Activated T-cell treated with anti-CD3 and anti-CD28 coated beads for 1 hour (primary cell): Measurements from ENCODE around the gene DUS1L.

ENCODE experiments used
- DNase-seq: peaks from one replicate; pipeline ENCODE4 v3.0.0-alpha.2; 2020; ENCODE audit warnings: low read depth

Gene DUS1L

DNA sequence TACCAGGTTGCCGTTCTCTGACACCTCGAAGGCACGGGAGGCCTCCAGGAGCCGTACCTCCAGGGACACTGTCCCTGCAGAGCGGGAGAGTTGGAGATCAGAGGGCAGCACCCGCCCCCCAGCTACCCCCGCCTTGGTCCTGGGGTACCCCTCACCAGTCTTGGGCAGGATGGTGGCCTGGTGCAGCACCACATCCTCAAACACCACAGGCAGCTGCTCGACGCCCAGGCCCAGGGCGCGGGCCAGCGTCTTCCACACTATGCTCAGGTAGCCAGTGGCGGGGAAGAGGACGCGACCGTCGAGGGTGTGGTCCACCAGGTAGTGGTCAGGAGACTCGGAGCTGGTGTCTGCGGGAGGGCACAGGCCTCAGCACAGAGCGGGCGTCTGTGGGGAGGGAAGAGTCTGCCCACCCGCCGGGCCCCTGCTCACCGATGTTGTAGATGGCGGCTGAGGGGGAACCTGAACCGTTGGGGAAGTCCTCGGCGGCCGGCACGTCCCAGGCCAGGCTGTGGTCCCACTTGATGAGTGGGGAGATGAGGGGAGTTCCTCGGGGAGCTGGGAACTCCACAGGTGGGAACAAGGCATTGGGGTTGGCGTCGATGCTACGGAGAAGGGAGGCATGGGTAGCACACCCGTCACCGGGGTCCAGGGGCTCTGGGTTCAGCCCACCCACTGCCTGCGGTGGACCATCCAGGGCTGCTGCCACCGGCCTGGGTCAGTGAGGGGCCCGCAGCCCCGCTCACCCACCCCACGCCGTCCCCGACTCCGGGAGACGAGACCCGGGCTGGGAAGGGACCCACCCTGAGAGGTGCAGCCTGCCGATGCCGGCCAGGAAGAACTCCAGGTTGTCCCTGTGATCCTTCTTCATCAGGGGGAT is 22.6 kb upstream of the DUS1L start:
- no peak for DNase-seq

DNA sequence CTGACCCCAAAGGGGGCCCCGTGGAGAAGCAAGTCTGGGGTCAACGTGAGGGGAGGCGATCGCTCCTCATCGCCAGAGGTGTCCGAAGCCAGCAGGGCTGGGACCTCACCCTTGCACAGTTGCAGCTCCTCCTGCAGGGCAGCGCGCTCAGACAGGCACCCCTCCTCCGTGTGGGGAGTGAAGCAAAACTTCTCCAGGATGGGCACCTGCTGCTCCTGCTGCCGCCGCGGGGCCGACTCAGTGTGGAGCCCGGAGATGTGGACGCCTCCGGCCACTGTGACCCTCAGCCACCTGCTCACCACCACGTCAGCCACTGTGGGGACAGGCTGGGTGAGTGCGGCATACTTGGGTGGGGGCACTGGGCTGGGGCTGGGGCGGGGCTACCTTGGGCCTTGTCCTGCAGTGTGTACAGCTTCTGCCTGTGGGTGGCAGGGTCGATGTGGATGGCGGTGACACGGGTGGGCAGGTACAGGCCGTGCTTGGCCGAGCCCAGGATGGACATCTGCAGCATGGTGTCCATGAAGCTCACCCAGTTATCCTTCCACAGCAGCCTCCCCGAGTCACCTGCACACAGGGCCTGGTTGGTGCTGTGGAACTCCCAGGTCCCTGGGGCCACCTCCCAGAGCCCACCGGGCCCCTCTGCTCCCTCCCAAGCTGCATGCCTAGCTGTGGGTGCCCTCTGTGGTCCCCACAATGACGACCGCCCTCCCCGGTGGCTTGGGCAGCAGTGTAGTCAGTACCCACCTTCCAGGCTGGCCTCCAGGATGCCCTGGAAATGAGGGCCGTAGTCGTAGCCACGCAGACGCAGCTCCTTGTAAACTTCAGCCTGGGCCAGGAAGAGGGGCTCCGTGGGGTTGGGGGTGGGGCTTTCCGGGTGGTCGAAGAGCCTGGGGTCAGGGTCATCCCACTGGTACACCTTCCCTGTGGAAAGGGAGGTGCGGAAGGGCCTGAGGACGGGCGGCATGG is 21.6 kb upstream of the DUS1L start:
- DNase-seq: no peak

- DNase-seq: no peak
These were observed 20.5 kb upstream of the DUS1L start for GRCh38 chr17:82085931-82086764.

DNA sequence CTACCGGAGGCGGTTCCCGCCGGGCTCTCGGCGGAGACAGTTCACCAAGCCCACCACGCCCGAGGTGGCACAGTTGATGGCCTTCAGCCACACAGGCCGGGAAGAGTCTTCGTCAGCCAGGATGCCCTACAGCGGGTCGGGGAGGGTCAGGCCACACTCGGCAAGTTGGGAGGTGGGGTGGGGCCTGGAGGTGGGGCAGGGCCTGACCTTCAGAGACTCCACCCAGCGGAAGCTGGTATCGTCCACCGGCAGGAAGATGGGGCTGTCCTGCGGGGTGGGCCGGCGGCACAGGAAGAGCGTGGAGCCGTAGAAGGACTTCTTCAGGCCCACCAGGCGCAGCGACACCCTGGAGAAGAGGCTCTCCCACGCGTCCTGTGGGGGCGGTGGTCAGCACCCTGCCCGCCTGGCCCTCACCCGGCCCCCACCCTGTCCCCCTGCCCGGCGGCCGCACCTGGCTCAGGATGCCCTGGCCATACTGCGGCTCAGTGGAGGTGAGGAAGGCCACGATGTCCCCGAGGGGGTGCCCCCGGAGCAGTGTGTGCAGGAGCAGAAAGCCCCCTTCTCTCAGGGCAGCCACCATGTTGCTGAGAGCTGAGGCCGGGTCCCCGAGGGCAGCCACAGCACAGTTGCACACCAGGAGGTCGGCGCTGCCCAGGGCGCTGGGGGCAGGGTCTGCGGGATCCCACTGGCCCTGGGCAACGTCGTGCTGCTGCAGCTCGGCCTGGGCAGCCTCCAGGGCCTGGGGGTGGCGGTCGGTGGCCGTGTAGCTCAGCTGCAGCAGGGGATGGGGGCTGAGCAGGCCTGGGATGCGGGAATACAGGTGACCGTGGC is 19.6 kb upstream of the DUS1L start:
- DNase-seq: no peak

GRCh38 chr17:82084373-82085030 is 18.9 kb upstream of the DUS1L start:
- DNase-seq: no peak

- no peak for DNase-seq
These were observed 18.1 kb upstream of the DUS1L start for GRCh38 chr17:82083533-82084359.

DNA sequence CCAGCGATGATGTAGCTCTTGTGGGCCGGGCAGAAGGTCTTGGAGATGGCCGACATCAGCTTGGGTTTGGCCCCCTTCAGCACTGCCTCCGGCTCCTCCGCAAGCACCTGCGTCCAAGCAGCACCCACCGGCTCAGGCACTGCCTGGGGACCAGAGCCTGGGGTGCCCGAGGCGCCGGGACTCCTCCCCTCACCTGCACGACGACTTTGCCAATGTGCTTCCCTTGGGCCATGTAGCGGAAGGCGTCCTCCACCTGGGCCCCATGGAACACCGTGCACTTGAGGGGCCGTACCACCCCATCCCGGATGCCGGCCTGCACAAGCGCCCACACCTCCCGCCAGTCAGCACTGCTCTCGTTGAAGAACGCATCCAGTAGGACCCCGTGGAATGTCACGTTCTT is 17.4 kb upstream of the DUS1L start:
- no peak for DNase-seq

- no peak for DNase-seq
These were observed 16.9 kb upstream of the DUS1L start for GRCh38 chr17:82082456-82082855.

DNA sequence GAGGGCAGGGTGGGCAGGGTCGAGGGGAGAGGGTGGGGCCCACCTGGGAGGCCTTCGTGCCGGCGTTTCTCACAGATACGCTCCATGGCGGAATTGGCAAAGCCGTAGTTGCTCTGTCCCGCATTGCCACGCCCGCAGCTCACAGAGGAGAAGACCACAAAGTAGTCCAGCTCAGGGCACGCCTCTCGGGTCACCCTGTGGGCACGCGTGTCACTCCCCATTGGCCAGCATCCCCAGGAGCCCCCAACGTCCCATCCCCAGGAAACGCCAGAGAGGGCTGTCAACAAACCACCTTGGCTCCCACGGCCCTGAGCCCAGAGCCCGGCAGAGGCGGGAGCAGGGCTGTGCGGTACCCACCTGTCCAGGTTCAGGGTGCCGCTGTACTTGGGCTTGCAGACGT is 16.4 kb upstream of the DUS1L start:
- no peak for DNase-seq

DNA sequence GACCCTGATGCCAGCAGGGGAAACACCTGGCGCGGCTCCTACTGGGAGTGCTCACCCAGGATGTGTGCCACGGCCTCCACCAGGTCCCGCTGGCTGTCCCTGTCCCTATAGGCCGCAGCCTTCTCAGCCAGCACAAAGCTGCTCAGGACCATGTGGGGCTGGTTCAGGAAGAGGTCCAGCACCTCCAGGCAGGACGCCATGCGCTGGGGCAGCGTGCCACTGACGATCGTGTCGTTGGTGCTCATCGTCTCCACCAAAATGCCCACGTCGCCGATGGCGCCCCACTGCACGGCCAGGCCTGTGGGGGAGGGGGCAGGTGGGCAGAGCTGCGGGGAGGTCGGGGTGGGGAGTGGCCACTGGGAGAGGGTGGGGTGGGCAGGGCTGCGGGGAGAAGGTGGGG is 15.9 kb upstream of the DUS1L start:
- DNase-seq: no peak

- no peak for DNase-seq
These were observed 15.3 kb upstream of the DUS1L start for GRCh38 chr17:82080789-82081464.

- no peak for DNase-seq
These were observed 14.6 kb upstream of the DUS1L start for GRCh38 chr17:82080048-82080788.

DNA sequence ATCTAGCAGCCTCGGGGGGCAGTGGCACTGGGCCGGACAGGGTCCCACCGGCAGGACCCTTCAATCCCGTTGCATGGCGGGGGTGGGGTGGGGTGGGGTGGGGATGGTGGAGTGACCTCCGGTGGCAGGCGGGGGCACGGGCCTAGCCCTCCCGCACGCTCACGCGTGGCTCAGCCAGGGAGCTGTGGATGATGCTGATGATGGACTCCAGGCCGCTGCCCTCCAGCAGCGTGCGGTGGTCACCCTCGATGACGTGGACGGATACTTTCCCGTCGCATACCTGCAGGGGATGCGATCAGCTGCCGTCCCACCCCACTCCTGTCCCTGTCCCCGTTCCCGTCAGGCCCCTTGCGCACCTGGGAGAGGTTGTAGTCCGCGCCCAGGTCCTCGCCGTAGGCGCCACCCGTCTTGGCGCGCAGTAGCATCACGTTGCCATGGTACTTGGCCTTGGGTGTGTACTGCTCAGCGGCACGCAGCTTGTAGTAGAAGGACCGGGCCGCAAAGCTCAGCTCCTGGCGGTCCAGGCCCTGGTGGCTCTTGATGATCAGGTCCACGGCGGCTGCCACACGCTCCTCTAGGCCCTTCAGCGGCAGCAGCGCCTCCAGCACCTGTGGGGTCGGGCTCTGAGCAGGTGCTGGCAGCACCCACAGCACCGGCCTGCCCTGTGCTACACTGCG is 13.5 kb upstream of the DUS1L start:
- no peak for DNase-seq

DNA sequence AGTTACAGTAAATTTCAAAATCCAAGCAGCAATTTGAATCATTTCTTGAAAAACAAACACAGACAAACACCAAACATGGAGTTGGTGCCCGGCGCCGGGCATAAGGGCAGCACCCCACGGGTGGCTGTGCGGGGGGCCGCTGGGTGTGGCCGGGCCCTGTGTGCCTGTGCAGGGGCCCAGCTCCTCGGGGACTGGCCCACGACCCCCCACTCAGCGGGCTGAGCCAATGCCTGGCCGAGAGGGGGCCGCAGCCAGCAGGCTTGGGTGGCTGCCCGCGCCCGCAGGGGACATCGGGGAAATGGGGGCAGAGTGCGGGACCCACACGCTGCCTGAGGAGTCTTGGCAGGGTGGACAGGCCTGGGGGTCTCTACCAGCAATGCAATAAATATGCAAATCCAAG is 12.8 kb upstream of the DUS1L start:
- DNase-seq: no peak

DNA sequence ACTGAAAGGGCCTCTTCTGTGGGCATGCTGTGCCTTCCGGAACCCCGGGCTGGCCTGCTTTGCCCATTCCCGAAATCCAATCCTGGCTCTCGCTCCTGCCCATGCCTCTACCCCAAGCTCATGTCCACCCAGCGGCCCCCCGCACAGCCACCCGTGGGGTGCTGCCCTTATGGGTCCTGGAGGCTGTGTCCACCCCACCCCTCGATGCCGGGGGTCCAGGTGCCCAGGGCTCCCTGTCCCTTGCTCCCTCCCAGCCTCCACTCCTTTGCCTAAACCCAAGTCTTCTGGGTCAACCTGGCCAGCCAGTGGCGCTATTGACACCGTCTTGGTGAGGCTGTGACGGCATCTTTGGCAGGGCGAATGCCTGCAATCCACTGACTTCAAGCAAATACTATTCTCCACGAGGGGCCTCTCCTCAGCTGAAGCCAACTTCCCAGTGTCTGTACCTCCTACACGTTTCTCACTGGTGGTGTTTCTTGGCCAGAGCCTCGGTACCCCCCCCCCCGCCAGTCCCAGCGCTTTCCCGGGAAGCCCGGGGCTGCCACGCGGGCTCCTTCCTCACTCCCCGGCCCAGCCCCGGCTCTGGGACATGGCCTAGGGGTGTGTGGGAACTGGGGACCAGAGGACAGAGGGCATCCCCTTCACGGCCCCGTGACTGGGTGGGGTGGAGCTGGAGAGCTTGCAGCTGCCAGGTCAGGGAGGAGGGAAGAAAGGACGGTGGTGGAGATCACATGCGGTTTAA is 12.2 kb upstream of the DUS1L start:
- no peak for DNase-seq

- no peak for DNase-seq
These were observed 11.4 kb upstream of the DUS1L start for GRCh38 chr17:82076785-82077591.
